Mucosa of descending colon (tissue), 3 donors: ENCODE data around the gene SLC5A10. TPM values are rescaled to one million over a fixed set of nuclear protein-coding genes. Genes with fewer than 3 reads are reported as not detected.
"Not testable (repeated sequence)": the region's sequence is repeated elsewhere in the genome, so short reads cannot be mapped to it uniquely, and the experiment has no call there.

Experiments
- ATAC-seq: fragments of 200-7000 bp; cut with Tn5 transposase; one replicate; pipeline ENCODE4 v1.9.1; 2020; ENCODE audit warnings: mild to moderate bottlenecking, moderate library complexity
- DNase-seq, 3 donors: peaks; one replicate each; pipeline ENCODE4 v3.0.0-alpha.2; 2020
- H3K36me3 ChIP-seq: fragments of 200-600 bp; one replicate; pipeline ENCODE4 v1.8.0; 2021; ENCODE audit warnings: low read depth, mild to moderate bottlenecking
- H3K4me1 ChIP-seq: fragments of 200-600 bp; one replicate; pipeline ENCODE4 v1.8.0; 2021; ENCODE audit warnings: low read depth, mild to moderate bottlenecking
- H3K4me3 ChIP-seq: fragments of 200-600 bp; one replicate; pipeline ENCODE4 v1.8.0; 2021; ENCODE audit warnings: mild to moderate bottlenecking
- H3K9me3 ChIP-seq: fragments of 200-600 bp; one replicate; pipeline ENCODE4 v1.8.0; 2021; ENCODE audit warnings: mild to moderate bottlenecking
- intact Hi-C, 2 donors: fragments of 100-400 bp; cut with DNase I in 1 of 2; cut with micrococcal nuclease in 1 of 2; formaldehyde crosslinking; loops; one replicate each; pipeline versions ENCODE4 v1.11.0 to v1.11.1; 2022; cut with DNase I, micrococcal nuclease
- total RNA-seq, 3 donors: library from RNA; stranded (reverse); fragmentation: NEBNext Ultra II Directional in 2 of 3; extraction: Animal tissue kit (Norgen Biotek cat#: 25700) in 2 of 3; gene quantifications; one replicate each; pipeline versions ENCODE4 v1.2.1 to v1.2.4, GENCODE V29; 2021 to 2023
- donor health status: DM: no; HTN: no; CAD: no; lungs with moderate emphysema.
- donor health status: DM: no; HTN: no; CAD: no.
- donor health status: DM: no; HTN: yes; CAD: no.

The SLC5A10 gene
- total RNA-seq, 3 donors from 2014 or later = 0.12 TPM; not detected in 2

DNA sequence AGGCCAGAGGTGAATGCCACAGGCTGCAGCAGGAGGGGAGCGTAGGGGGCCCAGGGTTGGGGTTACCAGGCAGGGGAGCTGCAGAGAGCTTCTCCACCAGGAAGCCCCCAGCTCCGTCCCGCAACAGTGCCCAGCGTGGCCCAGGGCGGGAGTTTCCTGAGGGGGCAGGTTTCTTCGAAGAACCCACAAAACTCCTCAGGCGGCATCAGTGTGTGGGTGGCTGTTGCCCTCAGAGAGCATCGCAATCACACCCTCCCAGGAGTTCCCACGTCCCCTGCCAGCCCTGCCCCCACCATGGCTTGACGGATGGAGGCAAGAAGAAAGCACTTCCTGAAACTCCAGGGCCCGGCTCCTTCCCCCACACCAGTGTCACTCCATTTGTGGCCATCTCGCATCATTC is 86.8 kb downstream of the SLC5A10 start:
- peak; percentile 3 for ATAC-seq
- H3K36me3 ChIP-seq, intact Hi-C loops, H3K4me1 ChIP-seq, DNase-seq, H3K9me3 ChIP-seq, H3K4me3 ChIP-seq: not testable (repeated sequence)

DNA sequence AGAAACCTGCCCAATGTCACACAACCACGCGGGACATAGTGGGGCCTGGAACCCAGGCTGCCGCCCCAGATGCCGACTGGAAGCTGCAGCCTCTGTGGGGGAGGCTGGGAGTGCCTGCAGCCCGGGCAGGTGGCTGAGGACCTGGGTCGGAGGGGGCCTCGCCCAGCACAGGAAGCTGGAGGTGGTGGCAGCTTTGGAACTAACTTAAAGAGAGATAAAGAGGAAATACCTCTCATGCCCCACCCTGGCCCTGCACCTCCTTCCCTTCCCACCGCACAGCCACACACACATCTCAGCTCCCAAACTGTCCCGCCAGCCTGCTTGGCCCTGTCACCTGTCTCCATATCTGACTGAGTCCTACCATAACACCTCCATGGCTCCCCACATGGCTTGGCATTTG is 88.4 kb downstream of the SLC5A10 start:
- peak; percentile 9 for ATAC-seq
- H3K4me1 ChIP-seq, H3K36me3 ChIP-seq, intact Hi-C loops, H3K9me3 ChIP-seq, H3K4me3 ChIP-seq, DNase-seq: not testable (repeated sequence)

DNA sequence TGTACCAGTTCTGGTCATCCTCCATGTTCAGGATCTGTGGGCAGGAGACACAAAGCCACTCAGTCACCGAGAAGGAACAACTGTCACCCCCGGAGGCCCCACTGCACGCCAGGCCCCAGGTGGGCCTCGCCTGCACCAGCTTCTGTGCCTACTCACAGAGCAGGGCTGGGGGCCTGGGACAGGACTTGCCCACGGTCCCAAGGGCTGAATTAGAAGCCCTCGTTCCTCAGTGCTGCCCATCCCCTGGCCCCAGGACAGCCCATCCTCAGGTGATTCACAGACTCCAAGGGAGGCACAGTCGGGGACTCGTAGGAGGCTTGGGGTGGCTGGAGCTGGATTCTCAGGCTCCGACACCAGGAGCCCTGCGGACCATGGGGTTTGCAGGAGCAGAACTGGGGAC is 89.9 kb downstream of the SLC5A10 start:
- H3K9me3 ChIP-seq, H3K4me3 ChIP-seq, ATAC-seq, H3K4me1 ChIP-seq, DNase-seq, H3K36me3 ChIP-seq, intact Hi-C loops: not testable (repeated sequence)

DNA sequence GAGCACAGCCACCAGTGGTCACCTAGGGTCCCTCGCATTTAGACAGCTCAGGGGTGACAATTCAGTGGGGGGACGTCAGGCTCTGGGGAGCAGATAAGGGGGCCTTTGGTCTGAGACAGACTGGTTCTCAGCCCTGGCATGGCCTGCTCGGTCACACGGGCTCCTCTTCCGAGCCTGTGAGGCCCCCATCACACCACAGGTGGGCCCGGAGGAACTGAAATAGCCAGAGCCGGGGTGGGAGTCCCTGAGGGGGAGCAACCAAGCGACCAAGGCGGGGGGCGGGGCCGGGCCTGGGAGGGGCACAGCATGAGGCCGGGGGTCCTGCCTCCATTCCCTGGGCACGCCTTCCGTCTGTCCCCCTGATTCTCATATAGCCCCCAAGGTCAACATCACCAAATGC is 90.4 kb downstream of the SLC5A10 start:
- DNase-seq, ATAC-seq, H3K36me3 ChIP-seq, H3K4me3 ChIP-seq, intact Hi-C loops, H3K9me3 ChIP-seq, H3K4me1 ChIP-seq: not testable (repeated sequence)

DNA sequence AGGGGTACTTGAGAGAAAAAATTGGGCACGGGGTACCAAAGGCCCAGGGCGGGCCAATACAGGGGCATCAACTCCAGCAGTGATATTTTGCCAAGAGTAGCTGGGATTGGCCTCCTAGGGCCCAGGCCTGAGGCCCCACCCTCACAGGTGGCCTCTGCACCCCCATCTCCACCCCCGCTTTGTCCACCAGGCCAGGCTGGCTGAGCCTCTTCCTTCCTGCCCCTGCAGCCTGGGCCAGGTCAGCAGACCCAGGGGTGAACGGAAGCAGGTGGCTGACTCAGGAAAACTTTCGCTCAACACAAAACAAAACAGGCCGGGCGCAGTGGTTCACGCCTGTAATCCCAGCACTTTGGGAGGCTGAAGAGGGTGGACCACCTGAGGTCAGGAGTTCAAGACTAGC is 91.1 kb downstream of the SLC5A10 start:
- ATAC-seq = peak; percentile 36
- H3K4me1 ChIP-seq, H3K9me3 ChIP-seq, intact Hi-C loops, H3K4me3 ChIP-seq, DNase-seq, H3K36me3 ChIP-seq: not testable (repeated sequence)

DNA sequence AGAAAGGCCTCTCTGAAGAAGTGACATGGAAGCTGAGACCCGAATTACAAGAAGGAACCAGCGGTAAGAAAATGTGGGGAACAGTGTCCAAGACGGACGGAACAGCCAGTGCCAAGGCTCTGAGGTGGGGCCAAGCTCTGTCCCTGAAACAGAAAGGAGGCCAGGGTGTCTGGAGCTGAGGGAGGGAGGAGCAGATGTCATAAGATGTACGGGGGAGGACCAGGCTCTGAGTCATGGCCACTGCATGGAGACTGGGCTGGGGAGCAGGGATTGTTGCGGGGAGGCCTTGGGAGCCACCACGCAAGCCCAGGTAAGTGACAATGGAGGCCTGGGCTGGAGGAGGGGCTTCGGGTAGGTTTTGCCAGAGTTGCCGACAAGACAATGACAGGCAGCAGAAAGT is 92.7 kb downstream of the SLC5A10 start:
- H3K4me1 ChIP-seq, intact Hi-C loops, H3K4me3 ChIP-seq, DNase-seq, H3K9me3 ChIP-seq, H3K36me3 ChIP-seq, ATAC-seq: not testable (repeated sequence)

DNA sequence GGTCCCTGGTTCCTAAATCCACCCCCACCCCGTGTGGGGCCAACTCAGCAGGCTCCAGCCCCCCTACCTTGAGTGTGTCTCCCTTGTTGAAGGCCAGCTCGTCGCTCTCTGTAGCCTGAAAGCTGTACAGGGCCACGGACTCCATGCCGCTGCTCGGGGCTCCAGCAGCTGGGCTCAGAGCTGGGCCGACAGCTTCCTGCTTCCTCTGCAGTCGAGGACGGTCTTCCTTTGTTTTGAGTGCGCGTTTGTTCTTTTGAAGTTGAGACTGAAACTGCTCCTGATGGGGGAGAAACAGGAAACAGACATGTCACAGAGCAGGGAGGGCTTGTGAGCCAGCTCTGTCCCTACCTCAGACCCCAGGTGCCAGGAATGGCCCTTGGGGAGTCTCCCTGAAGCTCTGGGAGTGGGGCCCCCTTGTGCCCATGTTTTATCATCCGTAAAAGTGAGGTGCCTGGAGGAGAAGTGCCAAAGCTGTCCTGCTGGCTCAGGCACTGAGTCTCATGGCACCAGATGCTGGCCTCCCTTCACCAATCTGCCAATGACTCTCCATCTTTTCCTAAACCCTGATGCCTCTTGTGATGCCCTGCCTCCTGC is 94.9 kb downstream of the SLC5A10 start, which contains the start of gene GRAP:
GRAP (minus strand) TSS at position 176 of the 594 bp plus-strand sequence; CDS start at position 145, 31 bp downstream.
- peak; percentile 60 for ATAC-seq
- H3K36me3 ChIP-seq, H3K9me3 ChIP-seq, intact Hi-C loops, H3K4me1 ChIP-seq, H3K4me3 ChIP-seq, DNase-seq: not testable (repeated sequence)

DNA sequence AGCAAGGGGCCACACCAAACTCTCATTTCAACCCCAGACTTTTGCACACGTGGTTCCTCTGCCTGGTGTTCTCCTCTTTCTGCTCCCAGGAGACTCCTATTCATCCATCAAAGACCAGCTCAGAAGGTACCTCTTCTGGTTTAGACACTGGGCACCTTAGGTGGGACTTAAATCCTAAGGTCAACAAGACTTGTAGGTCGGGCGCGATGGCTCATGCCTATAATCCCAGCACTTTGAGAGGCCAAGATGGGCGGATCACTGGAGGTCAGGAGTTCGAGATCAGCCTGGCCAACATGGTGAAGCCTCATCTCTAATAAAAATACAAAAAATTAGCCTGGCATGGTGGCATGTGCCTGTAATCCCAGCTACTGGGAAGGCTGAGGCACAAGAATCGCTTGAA is 95.5 kb downstream of the SLC5A10 start:
- H3K9me3 ChIP-seq, H3K4me1 ChIP-seq, DNase-seq, H3K4me3 ChIP-seq, ATAC-seq, intact Hi-C loops, H3K36me3 ChIP-seq: not testable (repeated sequence)

DNA sequence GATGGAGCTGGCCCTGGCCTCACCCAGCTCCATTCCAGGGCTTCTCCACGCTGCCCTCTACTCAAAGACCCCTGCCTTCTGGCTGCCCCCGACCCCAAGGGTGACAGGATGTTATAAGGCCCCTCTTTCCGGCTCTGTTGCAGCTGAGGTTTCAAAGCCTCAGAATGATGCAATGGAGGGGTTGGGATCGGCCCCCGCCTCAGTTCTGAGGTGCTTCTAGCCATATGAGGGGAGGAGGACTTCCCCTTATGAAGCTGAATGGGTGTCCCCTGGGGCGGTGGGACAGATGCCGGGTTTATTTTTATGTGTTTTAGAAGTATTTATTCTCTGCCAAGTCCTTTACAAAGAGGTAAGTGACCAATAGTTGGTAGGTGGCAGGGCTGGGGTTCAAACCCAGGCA is 96.9 kb downstream of the SLC5A10 start:
- DNase-seq, H3K9me3 ChIP-seq, H3K4me3 ChIP-seq, intact Hi-C loops, H3K4me1 ChIP-seq, ATAC-seq, H3K36me3 ChIP-seq: not testable (repeated sequence)

DNA sequence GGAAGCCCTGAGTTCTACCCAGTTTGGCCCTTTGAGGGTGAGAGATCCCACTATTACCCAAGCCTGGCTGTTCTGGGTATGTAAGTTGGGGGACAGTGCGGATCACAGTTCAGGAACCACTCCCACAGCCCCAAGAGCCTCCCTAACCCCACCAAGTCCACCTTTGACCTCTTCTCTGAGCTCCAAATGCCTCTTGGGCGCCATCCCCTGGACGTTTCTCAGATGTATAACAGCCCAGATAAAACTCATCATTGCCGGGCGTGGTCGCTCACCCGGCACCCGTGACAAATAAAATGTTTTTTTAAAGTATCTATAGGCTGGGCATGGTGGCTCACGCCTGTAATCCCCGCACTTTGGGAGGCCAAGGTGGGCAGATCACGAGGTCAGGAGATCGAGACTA is 103.5 kb downstream of the SLC5A10 start:
- H3K4me3 ChIP-seq, intact Hi-C loops, H3K4me1 ChIP-seq, DNase-seq, H3K36me3 ChIP-seq, H3K9me3 ChIP-seq: not testable (repeated sequence)
- ATAC-seq = peak; percentile 88

DNA sequence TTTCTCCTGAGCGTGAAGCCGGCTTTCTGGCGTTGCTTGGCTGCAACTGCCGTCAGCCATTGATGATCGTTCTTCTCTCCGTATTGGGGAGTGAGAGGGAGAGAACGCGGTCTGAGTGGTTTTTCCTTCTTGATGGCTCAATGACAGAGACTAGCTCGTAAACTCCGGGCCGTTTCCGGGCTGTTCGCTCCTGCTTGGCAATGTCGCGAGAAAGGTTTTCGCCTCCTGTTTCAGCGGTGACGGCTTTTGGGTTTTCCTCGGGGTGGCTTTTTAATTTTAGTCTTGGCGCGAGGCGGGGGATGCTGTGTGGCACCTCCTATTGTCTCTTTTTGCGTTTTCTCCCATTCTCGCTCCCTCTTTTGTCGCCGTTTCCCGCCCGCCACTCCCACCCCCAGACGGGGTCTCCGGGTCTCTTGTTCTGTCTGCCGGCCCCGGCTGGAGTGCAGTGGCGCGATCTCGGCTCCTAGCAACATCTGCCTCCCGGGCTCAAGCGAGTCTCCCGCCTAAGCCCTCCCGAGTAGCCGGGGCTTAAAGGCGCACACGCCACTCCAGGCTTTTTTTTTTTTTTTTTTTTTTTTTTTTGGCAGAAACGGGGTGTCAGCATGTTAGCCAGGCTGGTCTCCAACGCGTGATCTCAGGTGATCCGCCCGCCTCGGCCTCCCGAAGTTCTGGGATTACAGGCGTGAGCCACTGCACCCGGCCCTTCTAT is 110.2 kb downstream of the SLC5A10 start:
- H3K36me3 ChIP-seq, H3K9me3 ChIP-seq, H3K4me3 ChIP-seq, H3K4me1 ChIP-seq, intact Hi-C loops: not testable (repeated sequence)
- DNase-seq = peak; percentile 52 to 74 (median 72)
- peak; percentile 61 for ATAC-seq

DNA sequence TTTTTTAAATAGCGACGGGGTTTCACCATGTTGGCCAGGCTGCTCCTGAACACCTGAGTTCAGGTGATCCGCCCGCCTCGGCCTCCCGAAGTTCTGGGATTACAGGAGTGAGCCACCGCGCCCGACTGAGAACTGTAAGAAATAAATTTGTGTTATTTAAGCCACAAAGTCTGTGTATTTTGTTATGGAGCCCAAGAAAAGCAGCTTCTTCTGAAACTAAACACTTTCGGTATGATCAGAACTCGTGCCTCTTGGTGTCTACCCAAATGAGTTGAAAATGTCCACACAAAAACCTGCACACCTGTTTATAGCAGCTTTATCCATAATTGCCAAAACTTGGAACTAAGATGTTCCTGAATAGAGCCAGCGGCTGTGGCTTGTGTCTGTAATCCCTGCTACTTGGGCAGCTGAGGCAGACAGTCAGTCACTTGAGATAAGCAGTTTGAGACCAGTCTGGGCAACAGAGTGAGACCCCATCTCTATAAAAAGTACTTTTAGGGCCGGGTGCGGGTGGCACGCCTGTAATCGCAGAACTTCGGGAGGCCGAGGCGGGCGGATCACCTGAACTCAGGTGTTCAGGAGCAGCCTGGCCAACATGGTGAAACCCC is 110.9 kb downstream of the SLC5A10 start:
- peak; percentile 84 for ATAC-seq
- intact Hi-C loops, H3K36me3 ChIP-seq, H3K9me3 ChIP-seq, DNase-seq, H3K4me1 ChIP-seq, H3K4me3 ChIP-seq: not testable (repeated sequence)

DNA sequence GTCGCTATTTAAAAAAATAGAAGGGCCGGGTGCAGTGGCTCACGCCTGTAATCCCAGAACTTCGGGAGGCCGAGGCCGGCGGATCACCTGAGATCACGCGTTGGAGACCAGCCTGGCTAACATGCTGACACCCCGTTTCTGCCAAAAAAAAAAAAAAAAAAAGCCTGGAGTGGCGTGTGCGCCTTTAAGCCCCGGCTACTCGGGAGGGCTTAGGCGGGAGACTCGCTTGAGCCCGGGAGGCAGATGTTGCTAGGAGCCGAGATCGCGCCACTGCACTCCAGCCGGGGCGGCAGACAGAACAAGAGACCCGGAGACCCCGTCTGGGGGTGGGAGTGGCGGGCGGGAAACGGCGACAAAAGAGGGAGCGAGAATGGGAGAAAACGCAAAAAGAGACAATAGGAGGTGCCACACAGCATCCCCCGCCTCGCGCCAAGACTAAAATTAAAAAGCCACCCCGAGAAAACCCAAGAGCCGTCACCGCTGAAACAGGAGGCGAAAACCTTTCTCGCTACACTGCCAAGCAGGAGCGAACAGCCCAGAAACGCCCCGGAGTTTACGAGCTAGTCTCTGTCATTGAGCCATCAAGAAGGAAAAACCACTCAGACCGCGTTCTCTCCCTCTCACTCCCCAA is 111.5 kb downstream of the SLC5A10 start:
- H3K9me3 ChIP-seq, H3K4me1 ChIP-seq, H3K36me3 ChIP-seq, H3K4me3 ChIP-seq, intact Hi-C loops: not testable (repeated sequence)
- DNase-seq = peak; percentile 80 to 89 (median 89)
- ATAC-seq = peak; percentile 41

DNA sequence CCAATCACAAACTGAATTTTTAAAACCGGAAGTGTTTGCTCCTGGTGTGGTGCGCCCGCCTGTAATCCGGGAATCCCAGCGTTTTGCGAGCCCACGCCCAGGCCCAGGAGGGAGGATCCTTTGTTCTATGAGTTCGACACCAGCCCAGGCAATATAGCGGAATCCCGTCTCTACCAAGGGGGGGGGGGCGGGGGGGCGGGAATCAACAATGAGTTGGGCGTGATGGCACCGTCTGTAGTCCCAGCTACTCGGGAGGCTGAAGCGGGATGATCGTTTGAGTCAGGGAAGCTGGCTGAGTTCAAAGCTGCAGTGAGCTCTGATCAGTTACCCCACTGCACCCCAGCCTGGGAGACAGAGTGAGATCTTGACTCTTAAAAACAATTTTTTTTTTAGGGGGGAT is 112.4 kb downstream of the SLC5A10 start:
- H3K36me3 ChIP-seq, ATAC-seq, H3K4me3 ChIP-seq, H3K9me3 ChIP-seq, intact Hi-C loops, H3K4me1 ChIP-seq: not testable (repeated sequence)
- DNase-seq = peak; percentile 7 to 37 (median 33)
